Measurements from ENCODE around the gene ANXA3.
"Not testable (repeated sequence)": the region's sequence is repeated elsewhere in the genome, so short reads cannot be mapped to it uniquely, and the experiment has no call there.

The ANXA3 gene

DNA sequence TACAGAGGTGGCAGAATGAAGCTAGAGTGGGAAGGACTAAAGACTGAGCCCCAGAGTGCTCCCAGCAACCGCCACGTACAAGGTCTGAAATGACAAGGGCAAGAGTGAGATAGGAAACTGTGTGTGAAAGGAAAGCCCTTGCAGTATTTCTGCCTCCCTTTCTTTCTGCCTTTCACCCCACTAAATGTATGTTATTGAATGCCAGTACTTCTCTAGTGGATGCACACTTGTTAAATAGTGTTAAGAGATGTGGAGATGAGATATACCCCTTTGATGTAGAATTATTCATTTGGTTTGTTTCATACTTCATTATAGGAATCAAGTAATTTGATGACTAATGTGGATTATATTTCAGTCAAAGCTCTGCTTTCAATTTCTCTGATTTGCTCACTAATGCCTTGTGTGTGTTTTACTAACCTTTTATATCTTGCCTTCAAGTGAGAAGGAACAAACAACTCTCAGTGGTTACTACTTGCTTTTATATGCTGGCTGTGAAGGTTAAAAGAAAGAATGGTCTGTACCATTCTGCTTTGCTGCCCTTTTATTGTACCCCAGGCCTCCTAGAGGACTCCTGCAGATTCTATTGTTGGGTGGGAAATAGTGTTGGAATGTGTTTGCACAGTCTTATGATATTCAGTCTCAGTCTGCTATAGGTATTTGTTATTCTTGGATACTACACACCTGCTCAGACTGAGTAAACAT lies 8.0 kb upstream of the ANXA3 start:
- DNase-seq = no peak

DNA sequence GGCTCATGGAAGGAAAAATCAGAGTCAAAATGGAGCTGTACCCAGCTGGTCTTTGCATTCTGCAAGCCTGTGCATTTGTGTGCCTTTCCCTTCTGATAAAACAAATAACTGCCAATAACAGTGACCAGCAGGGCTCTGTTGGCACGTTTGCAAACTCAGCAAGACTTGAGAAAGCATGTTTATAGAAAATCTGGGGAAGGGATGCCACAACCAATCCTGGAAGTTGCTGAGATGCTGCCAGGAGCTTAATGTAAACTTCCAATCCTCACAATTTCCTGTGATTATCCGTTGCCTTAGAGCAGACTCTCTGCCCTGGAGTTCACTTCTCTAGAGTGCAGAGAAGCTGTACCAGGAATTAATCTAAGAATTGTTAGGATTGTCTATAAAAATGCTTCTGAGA lies 6.9 kb upstream of the ANXA3 start:
- DNase-seq = no peak

DNA sequence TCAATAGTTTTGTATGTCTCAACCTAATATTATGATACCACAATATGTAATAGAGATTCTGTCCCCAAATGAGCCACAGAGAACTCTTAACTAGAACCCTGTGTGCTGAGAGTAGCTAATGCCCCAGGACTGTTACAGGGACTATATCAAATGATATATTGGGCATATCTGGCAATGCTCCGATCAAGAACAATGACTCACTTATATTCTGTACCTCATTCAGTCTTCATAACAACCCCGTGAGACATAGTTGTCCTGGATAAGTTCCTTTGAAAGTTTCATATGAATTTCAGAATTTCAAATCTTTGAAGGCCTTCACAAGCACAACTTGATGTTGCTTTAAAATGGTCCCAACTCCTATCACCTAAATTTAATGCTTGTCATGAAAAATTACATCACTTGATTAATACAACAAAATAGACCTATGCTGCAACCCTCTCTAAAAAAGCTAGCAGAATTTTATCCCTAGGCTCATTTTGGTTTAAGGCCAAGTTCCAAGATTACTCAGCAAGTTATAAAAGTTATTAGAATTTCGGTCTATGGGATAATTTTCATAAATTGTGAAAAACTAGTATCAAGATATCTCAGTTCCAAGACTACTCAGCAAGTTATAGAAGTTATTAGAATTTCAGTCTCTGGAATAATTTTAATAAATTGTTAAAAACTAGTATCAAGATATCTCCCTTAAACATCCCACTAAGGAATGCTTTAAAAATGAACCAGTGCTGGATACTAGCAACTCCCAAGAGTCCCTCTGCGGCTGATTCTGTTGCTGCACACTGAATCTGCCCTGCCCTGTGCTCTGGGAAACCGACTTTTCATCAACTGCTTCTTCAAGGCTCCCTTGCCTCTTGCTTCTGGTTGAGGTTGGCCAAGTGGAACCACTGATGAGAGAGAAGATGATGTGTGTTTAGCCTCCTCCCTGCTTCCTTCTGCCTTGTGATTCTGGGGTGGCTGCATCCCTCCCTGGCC lies 6.0 kb upstream of the ANXA3 start:
- DNase-seq = no peak

DNA sequence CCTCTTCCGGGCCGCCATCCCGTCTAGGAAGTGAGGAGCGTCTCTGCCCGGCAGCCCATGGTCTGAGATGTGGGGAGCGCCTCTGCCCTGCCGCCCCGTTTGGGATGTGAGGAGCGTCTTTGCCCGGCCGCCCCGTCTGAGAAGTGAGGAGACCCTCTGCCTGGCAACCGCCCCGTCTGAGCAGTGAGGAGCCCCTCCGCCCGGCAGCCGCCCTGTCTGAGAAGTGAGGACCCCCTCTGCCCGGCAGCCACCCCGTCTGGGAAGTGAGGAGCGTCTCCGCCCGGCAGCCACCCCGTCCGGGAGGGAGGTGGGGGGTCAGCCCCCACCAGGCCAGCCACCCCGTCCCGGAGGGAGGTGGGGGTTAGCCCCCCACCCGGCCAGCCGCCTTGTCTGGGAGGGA lies 3.7 kb upstream of the ANXA3 start:
- not testable (repeated sequence) for DNase-seq

DNA sequence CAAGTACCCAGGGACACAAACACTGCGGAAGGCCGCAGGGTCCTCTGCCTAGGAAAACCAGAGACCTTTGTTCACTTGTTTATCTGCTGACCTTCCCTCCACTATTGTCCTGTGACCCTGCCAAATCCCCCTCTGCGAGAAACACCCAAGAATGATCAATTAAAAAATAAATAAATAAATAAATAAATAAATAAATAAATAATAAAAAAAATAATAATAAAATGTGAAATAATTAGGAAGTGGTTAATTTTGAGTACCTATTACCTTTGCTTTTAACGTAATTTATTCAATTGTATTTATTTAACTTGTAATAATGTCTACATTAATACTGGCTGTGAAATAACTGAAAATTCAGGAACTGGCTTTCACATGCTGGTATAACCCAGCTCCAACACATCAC lies 2.7 kb upstream of the ANXA3 start:
- not testable (repeated sequence) for DNase-seq

DNA sequence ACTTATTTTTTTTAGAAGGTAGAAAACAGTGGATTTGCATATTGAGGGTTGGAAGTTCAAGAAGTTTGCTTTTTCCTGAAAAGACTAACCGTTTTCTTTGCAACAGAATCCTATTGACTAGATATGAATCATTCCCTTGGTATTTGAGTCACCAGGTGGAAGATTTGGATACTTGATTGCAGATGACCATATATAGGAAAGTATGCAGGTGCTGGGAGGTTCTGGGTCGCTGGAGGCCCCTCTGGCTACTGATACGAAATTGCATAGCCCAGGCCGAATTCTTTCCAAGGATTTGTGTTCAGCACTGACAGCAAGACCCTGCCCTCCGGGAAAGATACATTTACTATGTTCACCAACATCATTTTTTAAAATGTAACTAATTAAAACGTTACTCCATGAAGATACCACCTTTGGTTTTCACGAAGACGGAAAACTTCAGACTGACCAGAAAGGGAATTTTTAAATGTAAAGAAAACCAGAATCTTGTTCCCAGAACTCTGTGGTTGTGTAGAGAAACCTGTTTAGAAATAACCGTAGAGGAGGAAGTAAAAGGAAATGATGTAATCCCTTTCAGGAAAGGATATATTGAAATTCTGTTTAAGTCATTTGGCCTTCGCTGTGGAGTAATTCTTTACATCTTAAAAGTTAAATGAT lies 946 bp downstream of the ANXA3 start:
- DNase-seq = no peak

DNA sequence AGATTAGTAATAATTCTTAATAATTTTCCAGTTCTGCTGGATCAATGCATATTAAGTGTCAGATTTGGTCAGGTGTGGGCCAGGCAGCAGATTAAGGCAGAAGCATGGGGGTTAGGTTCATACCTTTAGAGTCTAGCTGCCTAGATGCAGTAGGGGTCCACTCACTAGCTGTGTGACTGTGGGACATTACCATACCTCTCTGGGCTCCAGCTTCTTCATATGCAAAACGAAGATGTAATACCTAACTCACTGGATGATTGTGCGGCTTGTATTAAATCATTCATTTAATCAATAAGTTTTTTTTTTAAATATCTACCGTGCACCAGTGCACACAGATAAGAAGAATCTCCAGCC lies 1.4 kb downstream of the ANXA3 start:
- DNase-seq = no peak

DNA sequence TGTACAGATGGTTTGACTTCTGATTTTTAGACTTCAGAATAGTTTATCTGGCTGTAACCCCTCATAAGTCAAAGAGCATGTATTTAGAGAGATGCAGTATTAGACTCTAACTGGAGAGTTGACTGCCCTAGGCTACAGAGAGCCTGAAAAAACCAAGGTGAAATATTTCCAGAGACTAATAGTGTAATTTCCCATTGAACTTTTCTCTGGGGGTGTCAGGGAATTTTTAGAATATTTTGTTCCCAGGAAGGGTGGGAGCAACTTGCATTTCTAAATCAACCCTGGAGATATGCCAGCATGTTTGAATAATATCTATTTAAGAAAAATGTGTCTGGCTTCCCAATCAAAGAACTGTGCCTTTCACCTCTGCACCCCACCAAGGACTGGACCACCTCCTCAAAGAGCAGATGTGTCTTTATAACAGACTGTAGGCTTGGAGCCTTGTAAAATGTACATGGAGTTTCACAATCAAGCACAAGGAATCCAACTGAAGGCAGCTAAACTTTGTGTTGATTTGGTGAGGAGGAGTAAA lies 2.0 kb downstream of the ANXA3 start:
- no peak for DNase-seq

DNA sequence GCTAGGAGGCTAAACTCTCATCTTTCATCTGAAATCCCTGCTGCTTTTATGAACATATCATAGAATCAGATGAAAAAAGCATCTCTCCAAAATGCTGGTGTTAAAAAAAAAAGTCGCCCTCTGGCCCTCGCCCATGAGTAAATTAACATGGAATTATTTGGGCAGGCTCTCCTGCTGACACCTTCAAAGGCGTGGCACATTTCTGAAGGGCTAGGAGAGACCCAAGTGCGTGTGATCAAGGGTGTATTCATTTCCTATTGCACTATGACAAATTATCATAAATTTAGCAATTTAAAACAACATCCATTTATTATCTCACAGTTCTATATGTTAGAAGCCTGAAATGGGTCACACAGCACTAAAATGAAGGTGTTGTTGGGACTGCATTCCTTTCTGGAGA lies 5.1 kb downstream of the ANXA3 start:
- no peak for DNase-seq

DNA sequence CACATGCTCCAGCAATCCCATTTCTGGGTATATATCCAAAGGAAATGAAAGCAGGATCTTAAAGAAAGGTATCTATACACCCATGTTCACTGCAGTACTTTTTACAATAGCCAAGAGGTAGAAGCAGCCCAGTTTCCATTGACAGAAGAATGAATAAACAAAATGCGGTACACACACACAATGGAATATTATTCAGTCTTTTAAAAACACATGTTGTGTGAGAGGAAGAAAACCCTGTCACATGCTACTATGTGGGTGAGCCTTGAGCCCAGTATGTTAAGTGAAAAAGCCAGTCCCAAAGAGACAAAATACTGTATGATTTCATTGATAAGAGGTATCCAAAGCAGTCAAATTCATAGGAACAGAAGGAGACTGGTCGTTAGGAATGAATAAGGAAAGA lies 6.3 kb downstream of the ANXA3 start:
- DNase-seq = no peak

DNA sequence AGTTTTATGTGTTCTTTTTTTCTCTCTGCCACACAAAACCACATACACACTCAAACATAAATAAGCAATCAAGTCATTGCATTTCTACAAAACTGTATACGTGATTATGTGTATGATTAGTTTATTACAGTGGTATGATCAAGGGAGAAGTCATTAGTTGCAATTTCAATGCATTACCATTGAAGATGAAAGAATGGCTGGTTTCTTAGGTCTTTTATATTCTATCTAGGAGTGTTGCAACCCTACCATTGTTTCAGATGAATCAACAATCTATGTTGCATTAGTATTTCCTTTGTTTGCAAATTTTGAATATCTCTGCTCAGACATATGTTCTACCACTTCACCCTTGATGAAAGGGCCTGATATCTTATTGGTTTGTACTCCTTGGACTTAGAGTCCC lies 6.8 kb downstream of the ANXA3 start:
- no peak for DNase-seq

DNA sequence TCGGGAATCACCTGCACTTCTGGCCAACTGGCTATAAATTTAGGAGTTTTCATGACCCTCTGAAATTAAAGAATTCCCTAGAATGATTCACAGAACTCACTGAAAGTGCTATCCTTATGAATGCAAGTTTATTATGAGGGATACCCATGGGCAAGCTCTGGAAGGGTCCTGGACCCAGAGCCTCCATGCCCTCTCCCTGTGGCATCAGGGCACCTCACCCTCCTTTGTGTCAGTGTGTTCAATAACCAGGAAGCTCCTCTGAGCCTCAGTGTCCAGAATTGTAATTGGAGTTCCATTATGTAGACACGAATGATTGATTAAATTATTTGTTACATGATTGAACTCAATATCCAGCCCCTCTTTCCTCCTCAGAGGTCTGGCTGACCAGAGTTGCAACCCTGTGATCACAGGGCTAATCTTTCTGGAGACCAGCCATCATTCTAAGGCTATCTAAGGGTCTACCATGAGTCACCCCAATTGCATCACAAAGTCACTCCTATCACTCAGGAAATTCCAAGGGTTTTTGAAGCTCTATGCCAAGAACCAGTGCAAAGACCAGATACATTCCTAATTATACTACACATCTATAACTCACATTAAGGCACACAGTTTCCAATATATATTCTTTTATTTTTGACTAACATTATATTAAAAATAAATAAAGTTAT lies 8.9 kb downstream of the ANXA3 start:
- no peak for DNase-seq

DNA sequence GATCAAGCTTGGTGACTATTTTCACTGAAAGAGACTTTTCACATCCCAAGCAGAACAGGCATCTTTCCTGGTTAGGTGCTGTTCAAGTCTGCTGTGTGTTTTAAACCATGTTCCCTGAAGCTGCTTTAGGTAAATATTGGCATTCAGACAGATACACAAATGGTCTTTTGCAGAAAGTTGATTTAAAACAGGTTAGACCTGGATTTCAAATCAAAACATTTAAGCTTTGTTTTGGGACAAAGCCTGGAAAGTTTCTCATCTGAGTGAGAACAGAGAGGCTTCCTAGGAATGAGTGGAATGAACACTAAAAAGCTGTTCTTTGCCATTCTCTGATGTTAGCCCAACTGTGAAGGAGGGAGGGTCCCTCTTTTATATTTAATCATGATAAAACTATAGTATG lies 10.1 kb downstream of the ANXA3 start:
- DNase-seq = no peak

DNA sequence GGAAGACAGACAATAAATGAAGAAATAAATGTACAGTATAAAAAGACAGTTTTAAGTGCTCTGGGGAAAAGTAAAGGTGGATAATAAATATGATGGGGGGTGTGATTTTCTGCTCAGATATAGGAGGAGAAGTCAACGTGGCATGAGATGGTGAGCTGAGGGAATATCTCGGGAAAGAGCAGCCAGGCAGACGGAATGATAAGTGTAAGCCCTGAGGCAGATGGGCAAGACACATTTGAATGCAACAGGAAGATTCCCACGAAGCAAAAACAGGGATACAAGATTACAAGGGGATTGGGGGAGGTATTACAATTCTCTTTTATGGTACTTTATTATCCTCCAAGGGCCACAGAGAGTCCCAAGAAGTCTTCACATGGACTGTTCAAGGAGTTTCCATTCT lies 11.1 kb downstream of the ANXA3 start:
- no peak for DNase-seq

DNA sequence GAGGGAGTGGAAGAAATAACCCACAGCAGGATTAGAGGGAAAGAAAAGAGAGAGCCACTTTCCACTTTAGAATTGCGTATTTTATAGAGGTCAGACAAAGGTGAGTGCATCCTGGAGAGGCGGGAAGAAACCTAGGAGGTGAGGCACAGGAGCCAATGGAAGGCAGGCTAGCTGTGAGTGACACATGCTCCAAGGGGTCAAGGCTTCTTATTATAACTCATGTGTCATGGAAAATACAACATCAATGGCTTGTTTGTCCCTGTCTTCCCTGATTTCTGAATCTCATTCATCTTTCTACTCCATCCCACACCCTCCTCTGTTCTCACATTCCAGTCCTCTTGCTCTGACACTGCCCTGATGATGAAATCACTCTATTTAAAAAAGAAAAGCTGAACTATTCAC lies 14.4 kb downstream of the ANXA3 start:
- no peak for DNase-seq

DNA sequence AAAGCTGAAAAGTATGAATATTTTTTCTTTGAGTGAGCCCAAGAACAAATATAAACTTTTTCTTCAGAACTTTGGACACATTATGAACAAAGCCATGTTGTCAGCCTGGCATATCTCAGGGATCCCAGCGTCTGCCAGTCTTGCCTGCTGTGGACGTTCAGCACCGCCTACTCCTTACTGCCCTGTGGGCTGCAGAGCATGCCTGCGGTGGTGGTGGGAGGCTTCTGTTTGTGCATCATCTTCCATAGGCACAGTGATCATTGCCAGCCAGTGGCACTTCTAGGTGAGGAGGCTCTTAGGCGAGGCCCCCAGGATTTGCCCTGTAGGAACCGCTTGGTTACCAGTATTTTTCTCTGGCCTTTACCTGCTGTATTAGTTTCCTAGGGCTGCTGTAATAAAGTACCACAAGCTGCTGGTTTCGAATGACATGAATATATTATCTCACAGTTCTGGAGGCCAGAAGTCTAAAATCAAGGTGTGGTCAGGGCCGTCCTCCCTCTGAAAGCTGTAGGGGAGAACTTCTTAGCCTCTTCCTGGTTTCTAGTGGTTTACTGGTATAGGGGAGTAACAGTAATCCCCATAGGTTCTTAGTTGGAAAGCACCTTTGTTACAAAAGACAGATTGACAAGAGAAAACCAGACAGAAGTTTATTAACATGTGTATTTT lies 15.4 kb downstream of the ANXA3 start:
- no peak for DNase-seq

DNA sequence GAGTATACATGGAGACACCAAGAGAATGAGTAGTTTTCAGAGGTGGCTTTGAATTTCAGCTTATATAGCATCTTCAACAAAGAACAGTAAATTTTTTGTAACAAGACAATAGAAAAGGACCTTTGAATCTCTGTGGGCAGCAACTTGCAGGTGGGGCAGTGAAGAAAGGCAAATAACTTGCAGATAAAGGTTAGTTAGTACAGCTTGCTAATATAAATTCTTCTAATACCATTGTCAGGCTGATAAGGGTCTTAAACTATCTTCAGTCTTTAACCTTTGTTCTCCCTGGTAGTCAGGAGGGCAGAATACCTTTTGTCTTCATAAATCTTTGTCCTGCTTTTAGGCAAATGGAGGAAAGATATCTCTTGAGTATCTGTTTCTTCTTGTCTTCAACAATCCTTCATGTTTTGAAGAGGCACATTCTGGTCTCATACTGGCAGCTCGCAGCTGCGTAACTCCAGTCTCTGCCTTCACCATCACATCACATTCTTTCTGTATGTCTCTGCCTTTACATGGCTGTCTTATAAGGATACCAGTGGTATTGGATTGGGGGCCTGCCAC lies 16.0 kb downstream of the ANXA3 start:
- DNase-seq = no peak

DNA sequence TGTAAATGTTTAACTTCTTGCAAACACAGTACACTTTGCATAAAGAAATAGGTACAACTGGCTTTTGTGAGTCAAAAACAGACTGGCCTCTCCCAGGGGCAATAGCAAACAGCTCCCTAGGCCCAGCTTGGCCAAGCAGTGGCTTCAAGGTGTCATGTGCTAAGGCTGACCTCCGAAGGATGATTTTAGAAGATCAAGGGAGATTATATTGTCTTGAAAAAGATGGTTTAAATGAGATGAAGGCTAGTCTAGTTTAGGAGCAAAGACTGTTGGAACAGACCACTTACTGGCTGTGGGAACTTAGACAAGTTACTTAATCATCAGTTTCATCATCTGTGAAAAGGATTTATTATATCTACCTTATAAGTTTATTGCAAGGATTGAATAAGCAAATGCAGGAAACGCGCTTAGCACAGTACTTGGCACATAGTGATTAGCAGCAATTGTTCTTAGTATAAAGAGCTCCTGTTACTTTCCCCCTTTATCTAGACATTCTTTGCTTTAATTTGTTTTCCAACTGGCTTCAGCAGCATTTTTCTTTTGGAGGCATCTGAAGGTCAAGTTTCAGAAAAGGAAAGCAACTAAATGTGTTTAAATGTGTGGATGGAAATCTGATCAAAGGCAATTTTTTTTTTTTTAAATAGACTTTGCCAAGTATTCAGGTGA lies 17.2 kb downstream of the ANXA3 start:
- DNase-seq = no peak

DNA sequence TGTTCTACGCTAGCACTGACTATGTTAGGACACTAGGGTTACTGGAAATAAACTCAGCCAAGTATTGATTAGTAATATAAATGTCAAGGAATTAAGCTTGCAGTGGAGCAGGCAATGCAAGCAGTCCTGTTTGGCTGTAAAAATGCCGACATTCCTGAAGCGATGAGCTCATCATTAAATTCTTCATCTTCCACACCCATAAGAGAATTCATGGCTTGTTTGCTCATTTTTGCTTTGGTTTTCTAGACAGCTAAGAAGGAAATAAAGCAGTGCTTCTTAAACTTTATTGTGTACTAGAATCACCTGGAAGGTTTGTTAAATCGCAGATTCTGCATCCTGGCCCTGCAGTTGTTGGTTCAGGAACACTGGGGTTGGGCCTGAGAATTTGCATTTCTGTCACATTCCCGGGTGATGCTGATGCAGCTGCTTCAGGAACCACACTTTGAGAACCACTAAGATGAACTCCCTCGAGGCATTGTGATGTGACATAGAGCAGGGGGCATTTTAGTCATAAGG lies 17.8 kb downstream of the ANXA3 start:
- DNase-seq = no peak

DNA sequence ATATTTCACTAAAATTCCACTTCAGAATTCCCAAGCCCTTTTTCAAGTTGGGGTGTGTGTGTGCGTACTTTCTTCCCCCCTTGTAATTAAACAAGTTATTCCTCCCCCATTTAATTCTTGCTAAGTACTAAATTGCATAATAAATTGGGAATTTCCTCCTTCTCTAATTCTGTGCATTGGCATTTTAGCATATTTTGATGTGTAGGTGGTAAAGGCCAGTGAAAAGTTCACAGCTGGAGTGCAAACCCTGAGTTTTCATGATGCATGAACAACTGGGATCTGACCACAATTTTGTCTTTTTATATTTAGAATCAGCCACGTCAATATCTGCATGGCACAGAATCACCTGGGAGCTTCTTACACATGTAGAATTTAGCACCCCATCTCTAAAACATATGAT lies 18.5 kb downstream of the ANXA3 start:
- DNase-seq = no peak

DNA sequence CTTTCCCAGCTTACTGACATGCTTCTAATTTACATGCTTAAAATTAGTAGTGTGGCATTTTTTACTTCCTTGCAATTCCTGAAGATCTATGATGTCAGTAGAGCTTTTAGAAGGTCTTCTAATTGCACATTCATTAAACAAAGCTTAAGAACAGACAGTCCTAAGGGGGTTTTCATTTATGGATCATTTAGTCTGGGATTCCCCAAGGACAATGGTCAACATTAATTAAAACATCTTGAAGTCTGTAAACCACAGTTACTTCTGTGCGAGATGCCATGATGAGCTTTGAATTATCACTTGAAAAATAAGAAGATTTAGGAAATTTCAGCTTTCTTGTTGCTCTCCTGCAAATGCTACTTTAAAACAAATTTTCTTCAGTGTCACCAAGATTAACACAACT lies 20.2 kb downstream of the ANXA3 start:
- DNase-seq = no peak

Measured in NK-92 treated with Interleukin-12 subunit alpha and Interleukin-12 subunit beta, amount 100 ng/mL, for 24 hours (cell line).